IPS DF 6.9 (cell line): ENCODE results near the gene LGI1.

Source experiments
- DNase-seq: peaks from one replicate; pipeline ENCODE4 v3.0.0-alpha.2; 2013; ENCODE audit warnings: low read depth, low spot score
- H3K27ac ChIP-seq: one replicate; pipeline ENCODE4 v1.5.1; 2013; ENCODE audit warnings: low read length, control low read depth
- H3K27me3 ChIP-seq: 2 replicates; pipeline ENCODE4 v1.6.1; 2013; ENCODE audit warnings: mild to moderate bottlenecking, low read length; ENCODE audit not compliant: control insufficient read depth, insufficient read depth
- H3K36me3 ChIP-seq: 2 replicates; pipeline ENCODE4 v1.6.1; 2013; ENCODE audit warnings: low read length; ENCODE audit not compliant: control insufficient read depth, insufficient read depth
- H3K4me1 ChIP-seq: 2 replicates; pipeline ENCODE4 v1.6.1; 2013; ENCODE audit warnings: low read length; ENCODE audit not compliant: control insufficient read depth, insufficient read depth
- H3K4me3 ChIP-seq: 2 replicates; pipeline ENCODE4 v1.5.1; 2013; ENCODE audit warnings: mild to moderate bottlenecking, low read length
- H3K9me3 ChIP-seq: 2 replicates; pipeline ENCODE4 v1.6.1; 2013; ENCODE audit warnings: low read length, inconsistent platforms; ENCODE audit not compliant: control insufficient read depth, insufficient read depth
- WGBS: extraction: QIAGEN DNeasy Blood & Tissue Kit; methylation state at CpG from one replicate; pipeline ENCODE4 v1.1.7; 2013; ENCODE audit warnings: mixed read lengths, missing lambda C conversion rate; ENCODE audit not compliant: insufficient read length, insufficient coverage; 5-methylcytosine and 5-hydroxymethylcytosine counted together

Gene LGI1

DNA sequence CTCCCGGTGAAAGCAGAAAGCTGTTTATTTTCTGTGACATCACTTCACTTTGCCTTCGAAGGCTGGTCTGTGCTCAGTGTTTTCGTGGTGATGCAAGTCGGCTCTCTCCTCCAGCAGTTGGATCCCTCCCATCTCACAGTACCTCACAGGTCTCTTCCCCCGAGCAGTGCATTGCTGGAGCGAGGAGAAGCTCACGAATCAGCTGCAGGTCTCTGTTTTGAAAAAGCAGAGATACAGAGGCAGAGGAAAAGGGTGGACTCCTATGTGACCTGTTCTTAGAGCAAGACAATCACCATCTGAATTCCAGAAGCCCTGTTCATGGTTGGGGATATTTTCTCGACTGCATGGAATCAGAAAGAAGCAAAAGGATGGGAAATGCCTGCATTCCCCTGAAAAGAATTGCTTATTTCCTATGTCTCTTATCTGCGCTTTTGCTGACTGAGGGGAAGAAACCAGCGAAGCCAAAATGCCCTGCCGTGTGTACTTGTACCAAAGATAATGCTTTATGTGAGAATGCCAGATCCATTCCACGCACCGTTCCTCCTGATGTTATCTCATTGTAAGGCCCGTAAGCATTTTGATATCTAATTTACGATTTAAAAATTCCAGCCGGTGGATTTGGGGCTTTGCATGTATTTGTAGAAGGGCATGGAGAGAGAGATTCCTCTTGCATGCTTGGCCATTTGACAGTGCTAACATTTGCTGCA lies at the start of gene LGI1:
Gene LGI1 (plus strand): TSS at position 136 of the 707 bp plus-strand sequence. CDS start 209 bp downstream, at position 345.
- Histone ChIP-seq H3K27ac (no peak within 1 kb of the TSS), H3K4me1 (peaks cover 6% of the 10 kb centered on the region), H3K4me3 (no peak within 1 kb of the TSS), H3K27me3 (no peaks in the 10 kb centered on the region), H3K9me3 (no peaks in the 10 kb centered on the region), H3K36me3 (no peaks in the 10 kb centered on the region)
- no CpG with 5 or more reads among the region's 16 CpGs for WGBS
- DNase-seq, result no peak

DNA sequence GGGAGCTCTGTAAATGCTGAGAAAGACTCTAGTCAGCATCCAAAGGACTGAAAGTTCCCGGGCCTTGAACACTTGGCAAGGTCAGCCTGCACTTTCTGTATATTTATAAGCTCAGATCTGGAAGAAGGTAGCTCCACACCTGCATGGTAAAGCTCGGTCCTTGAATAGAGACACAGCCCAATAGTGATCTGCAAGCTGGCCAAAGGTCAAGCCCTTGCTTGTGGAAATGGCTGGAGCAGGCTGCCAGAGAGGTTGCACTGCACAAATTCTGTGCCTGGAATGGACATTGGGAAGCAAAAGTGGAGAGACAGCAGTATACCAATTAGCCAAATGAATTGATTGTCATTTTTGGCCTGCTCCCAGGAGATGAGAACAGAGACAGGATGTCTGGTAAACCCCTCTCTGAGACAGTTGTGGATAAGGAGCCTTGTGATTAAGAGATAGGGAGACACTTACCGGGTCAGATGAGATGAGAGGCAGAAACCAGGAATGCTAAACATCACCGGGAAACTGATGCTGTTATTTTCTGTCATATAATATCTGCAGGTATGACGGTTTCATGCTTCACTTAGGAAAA lies 47.3 kb upstream of the LGI1 start:
- no peaks in the 10 kb centered on the region for H3K36me3 ChIP-seq
- DNase-seq, result no peak
- H3K27me3 ChIP-seq, result no peaks in the 10 kb centered on the region
- no peaks in the 10 kb centered on the region for H3K9me3 ChIP-seq
- H3K4me3 ChIP-seq, result no peak overlapping the region
- no CpG with 5 or more reads among the region's 5 CpGs for WGBS
- no peak overlapping the region for H3K27ac ChIP-seq
- no peaks in the 10 kb centered on the region for H3K4me1 ChIP-seq

- Histone ChIP-seq H3K27me3 (no peaks in the 10 kb centered on the region), H3K4me1 (no peaks in the 10 kb centered on the region), H3K4me3 (no peak overlapping the region), H3K36me3 (no peaks in the 10 kb centered on the region), H3K9me3 (no peaks in the 10 kb centered on the region), H3K27ac (no peak overlapping the region)
- DNase-seq, result no peak
- WGBS, result no CpG with 5 or more reads among the region's 3 CpGs
These were observed 45.8 kb upstream of the LGI1 start for GRCh38 chr10:93711891-93712290.

DNA sequence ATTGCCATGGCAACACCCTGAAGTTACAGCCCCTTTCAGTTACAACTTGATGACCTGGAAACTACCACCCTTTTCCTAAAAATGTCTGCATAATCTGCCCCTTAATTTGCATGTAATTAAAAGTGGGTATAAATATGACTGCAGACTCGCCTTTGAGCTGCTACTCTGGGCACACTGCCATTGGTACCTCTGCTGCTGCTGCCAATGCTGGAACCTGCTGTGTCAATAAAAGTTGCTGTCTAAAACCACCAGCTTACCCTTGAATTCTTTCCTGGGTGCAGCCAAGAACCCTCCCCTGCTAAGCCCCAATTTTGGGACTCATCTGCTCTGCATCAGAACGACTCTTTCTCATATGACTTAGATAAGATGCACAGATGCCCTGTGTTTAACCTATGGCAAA lies 45.1 kb upstream of the LGI1 start:
- Histone ChIP-seq H3K9me3 (no peaks in the 10 kb centered on the region), H3K4me1 (no peaks in the 10 kb centered on the region), H3K4me3 (no peak overlapping the region), H3K27ac (no peak overlapping the region), H3K36me3 (no peaks in the 10 kb centered on the region), H3K27me3 (no peaks in the 10 kb centered on the region)
- no peak for DNase-seq
- WGBS, result no CpG with 5 or more reads among the region's 2 CpGs

GRCh38 chr10:93715345-93715744 lies 42.4 kb upstream of the LGI1 start:
- WGBS, result no CpG with 5 or more reads among the region's 5 CpGs
- no peak for DNase-seq
- H3K27ac ChIP-seq, result no peak overlapping the region

GRCh38 chr10:93716766-93717165 lies 41.0 kb upstream of the LGI1 start:
- no CpG with 5 or more reads among the region's 1 CpG for WGBS
- no peaks in the 10 kb centered on the region for H3K36me3 ChIP-seq
- peaks cover 4% of the 10 kb centered on the region; the same call in 1 of the 2 replicates for H3K4me1 ChIP-seq
- no peak overlapping the region for H3K27ac ChIP-seq
- no peak for DNase-seq
- H3K4me3 ChIP-seq, result no peak overlapping the region
- H3K27me3 ChIP-seq, result no peaks in the 10 kb centered on the region
- H3K9me3 ChIP-seq, result no peaks in the 10 kb centered on the region

More at GRCh38 chr10:93715345-93715744, 42.4 kb upstream of the LGI1 start:
- Histone ChIP-seq H3K4me1 (peaks cover 4% of the 10 kb centered on the region; the same call in 1 of the 2 replicates), H3K4me3 (no peak overlapping the region), H3K27me3 (no peaks in the 10 kb centered on the region), H3K9me3 (no peaks in the 10 kb centered on the region), H3K36me3 (no peaks in the 10 kb centered on the region)

DNA sequence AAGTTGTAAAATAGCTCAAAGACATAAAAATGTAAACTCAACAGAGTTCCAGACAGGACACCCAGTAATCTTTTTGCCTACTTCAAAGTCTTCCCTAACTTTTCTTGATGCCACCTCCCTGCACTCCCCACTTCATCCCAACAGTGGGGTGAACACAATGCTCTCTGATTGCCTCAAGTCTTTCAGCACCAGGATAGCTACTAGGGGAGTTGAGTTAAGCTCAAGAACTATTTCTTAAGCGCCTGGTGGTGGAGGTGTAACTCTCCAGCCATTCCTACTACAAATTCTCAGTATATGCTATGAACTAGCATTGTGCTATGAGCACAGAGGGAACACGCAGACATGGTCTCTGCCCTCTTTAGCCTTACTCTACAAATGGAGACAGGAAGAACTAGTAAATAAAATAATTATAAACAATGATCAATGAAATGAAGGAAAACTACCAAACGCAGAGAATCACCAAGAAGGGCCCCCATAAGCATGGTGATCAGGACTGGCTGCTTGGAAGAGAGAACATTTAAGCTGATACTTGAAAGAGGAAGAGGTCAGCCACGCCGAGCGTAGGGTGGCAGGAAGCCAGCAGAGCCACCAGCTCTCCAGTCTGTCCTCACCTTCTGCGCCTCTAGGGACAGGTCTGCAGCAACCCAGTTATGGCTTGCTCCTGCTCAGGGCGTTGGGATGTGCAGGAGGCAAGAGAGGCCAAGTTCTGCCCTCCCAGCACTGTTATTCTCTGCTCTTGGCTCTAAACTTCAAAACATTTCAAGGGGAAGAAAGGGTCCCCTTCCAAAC lies 38.6 kb upstream of the LGI1 start:
- DNase-seq, result no peak
- Histone ChIP-seq H3K27ac (no peak overlapping the region), H3K9me3 (no peaks in the 10 kb centered on the region; the same call in 1 of the 2 replicates), H3K4me3 (no peak overlapping the region), H3K36me3 (no peaks in the 10 kb centered on the region), H3K4me1 (peaks cover 4% of the 10 kb centered on the region; the same call in 1 of the 2 replicates), H3K27me3 (no peaks in the 10 kb centered on the region)
- WGBS, result no CpG with 5 or more reads among the region's 8 CpGs

- Histone ChIP-seq H3K27me3 (no peaks in the 10 kb centered on the region), H3K4me3 (no peak overlapping the region), H3K36me3 (no peaks in the 10 kb centered on the region), H3K9me3 (no peaks in the 10 kb centered on the region; the same call in 1 of the 2 replicates), H3K27ac (no peak overlapping the region), H3K4me1 (peaks cover 4% of the 10 kb centered on the region; the same call in 1 of the 2 replicates)
- no CpG with 5 or more reads among the region's 3 CpGs for WGBS
- no peak for DNase-seq
These were observed 37.8 kb upstream of the LGI1 start for GRCh38 chr10:93719901-93720300.

DNA sequence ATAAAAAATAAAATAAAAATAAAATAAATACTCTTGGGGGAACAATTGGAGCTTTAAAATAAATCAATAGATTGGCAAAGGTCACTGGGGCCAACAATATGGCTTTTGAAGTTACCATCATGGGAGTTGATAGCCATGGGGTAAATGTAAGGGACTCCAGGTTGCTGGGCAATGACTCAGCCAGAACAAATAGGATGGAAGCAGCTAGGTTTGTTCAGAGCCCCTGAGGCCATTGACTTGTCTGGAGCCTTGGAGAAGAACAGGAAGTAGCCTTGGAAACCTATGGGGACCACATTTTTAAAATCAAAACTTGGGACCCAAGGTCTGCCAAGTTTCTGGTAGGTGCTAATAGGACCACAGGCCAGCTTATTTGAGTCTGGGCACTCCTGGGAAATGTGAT lies 35.2 kb upstream of the LGI1 start:
- Histone ChIP-seq H3K27me3 (no peaks in the 10 kb centered on the region), H3K4me3 (no peak overlapping the region), H3K36me3 (no peaks in the 10 kb centered on the region), H3K4me1 (peaks cover 4% of the 10 kb centered on the region; the same call in 1 of the 2 replicates), H3K9me3 (no peaks in the 10 kb centered on the region; the same call in 1 of the 2 replicates), H3K27ac (no peak overlapping the region)
- no peak for DNase-seq

DNA sequence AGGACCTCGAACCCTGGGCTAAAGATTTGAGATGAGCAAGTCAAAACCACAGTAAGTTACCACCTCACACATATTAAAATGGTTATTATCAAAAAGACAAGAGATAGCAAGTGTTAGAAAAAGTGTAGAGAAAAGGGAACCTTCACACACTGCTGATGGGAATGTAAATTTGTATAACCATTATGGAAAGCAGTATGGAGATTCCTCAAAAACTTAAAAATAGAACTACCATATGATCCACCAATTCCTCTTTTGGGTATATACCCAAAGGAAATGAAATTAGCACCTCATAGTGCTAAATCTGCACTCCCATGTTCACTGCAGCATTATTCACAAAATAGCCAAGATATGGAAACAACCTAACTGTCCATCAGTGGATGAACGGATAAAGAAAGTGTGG lies 34.6 kb upstream of the LGI1 start:
- Histone ChIP-seq H3K27me3 (no peaks in the 10 kb centered on the region), H3K36me3 (no peaks in the 10 kb centered on the region), H3K4me3 (no peak overlapping the region), H3K9me3 (no peaks in the 10 kb centered on the region; the same call in 1 of the 2 replicates), H3K4me1 (peaks cover 4% of the 10 kb centered on the region; the same call in 1 of the 2 replicates), H3K27ac (no peak overlapping the region)
- WGBS, result no CpG with 5 or more reads among the region's 2 CpGs
- DNase-seq, result no peak
